ENCODE data around the gene LCE2B.

DNA sequence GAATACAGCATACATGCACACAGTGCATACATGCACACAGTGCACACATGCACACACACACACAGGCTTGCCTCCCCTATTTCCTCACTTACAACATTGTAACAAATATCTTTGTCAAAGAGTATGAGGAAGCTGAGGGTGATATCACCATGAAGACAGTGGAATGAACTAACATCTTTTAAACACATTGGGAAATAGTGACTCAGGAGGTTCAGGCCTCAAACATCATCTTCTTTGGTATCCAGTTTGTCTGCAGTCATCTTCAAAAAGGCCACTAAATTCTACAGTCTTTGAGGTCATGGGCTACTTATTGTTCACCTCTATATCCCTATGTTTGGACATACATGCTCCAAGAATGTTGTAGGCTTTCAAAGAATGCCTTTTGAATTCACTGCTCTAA, 2.1 kb upstream of the LCE2B start:
- TF ChIP-seq POLR2A (IDR thresholded peaks at IDR 0.05) (no peak), EP300 (IDR thresholded peaks at IDR 0.05; ENCODE audit: low read depth) (no peak), POLR2AphosphoS5 (IDR thresholded peaks at IDR 0.05) (no peak)
- TF ChIP-seq, protein P1, sequence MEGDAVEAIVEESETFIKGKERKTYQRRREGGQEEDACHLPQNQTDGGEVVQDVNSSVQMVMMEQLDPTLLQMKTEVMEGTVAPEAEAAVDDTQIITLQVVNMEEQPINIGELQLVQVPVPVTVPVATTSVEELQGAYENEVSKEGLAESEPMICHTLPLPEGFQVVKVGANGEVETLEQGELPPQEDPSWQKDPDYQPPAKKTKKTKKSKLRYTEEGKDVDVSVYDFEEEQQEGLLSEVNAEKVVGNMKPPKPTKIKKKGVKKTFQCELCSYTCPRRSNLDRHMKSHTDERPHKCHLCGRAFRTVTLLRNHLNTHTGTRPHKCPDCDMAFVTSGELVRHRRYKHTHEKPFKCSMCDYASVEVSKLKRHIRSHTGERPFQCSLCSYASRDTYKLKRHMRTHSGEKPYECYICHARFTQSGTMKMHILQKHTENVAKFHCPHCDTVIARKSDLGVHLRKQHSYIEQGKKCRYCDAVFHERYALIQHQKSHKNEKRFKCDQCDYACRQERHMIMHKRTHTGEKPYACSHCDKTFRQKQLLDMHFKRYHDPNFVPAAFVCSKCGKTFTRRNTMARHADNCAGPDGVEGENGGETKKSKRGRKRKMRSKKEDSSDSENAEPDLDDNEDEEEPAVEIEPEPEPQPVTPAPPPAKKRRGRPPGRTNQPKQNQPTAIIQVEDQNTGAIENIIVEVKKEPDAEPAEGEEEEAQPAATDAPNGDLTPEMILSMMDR (IDR thresholded peaks at IDR 0.05), result no peak

Measured in transverse colon (tissue), 4 donors.